DMS53 treated with DMSO at 0.1 percent for 48 hours (cell line): Measurements from ENCODE around the gene TSHZ1.

Experiments used
- DNase-seq: peaks from one replicate; lab custom pipeline; 2025; ENCODE audit not compliant: unreplicated experiment; lab: John Stamatoyannopoulos, UW

The TSHZ1 gene

GRCh38 chr18:75268364-75268646, 57.7 kb downstream of the TSHZ1 start:
- no peak for DNase-seq

GRCh38 chr18:75269124-75269680, 58.6 kb downstream of the TSHZ1 start:
- DNase-seq = no peak

GRCh38 chr18:75269696-75270095, 59.1 kb downstream of the TSHZ1 start:
- no peak for DNase-seq

- DNase-seq = no peak
Observed at GRCh38 chr18:75271952-75272351, 61.4 kb downstream of the TSHZ1 start.

GRCh38 chr18:75273817-75274216, 63.2 kb downstream of the TSHZ1 start:
- no peak for DNase-seq

- DNase-seq = no peak
Observed at GRCh38 chr18:75275226-75275625, 64.6 kb downstream of the TSHZ1 start.

- no peak for DNase-seq
Observed at GRCh38 chr18:75276818-75277609, 66.4 kb downstream of the TSHZ1 start.

GRCh38 chr18:75277610-75277928, 67.0 kb downstream of the TSHZ1 start:
- DNase-seq = no peak

GRCh38 chr18:75279381-75279780, 68.8 kb downstream of the TSHZ1 start:
- DNase-seq = no peak

GRCh38 chr18:75280427-75281280, 70.1 kb downstream of the TSHZ1 start:
- no peak for DNase-seq

- no peak for DNase-seq
Observed at GRCh38 chr18:75282746-75283145, 72.1 kb downstream of the TSHZ1 start.

GRCh38 chr18:75283731-75284130, 73.1 kb downstream of the TSHZ1 start:
- DNase-seq = no peak

- no peak for DNase-seq
Observed at GRCh38 chr18:75284566-75284965, 74.0 kb downstream of the TSHZ1 start.

- DNase-seq = no peak
Observed at GRCh38 chr18:75285876-75286275, 75.3 kb downstream of the TSHZ1 start.

GRCh38 chr18:75287006-75287405, 76.4 kb downstream of the TSHZ1 start:
- no peak for DNase-seq

- DNase-seq = no peak
Observed at GRCh38 chr18:75287700-75288099, 77.1 kb downstream of the TSHZ1 start.

GRCh38 chr18:75289761-75290160, 79.2 kb downstream of the TSHZ1 start:
- DNase-seq = no peak

GRCh38 chr18:75290737-75291358, 80.3 kb downstream of the TSHZ1 start:
- no peak for DNase-seq

- DNase-seq = no peak
Observed at GRCh38 chr18:75291460-75291859, 80.9 kb downstream of the TSHZ1 start.

GRCh38 chr18:75293591-75293990, 83.0 kb downstream of the TSHZ1 start:
- peak; percentile 84 for DNase-seq

- DNase-seq = no peak
Observed at GRCh38 chr18:75297731-75298130, 87.1 kb downstream of the TSHZ1 start.
